A673 (cell line): ENCODE data around the gene ARSB. TPM values are rescaled to one million over a fixed set of nuclear protein-coding genes. Genes with fewer than 3 reads are reported as not detected.

Experiments
- BruUV-seq: library from RNA; stranded (reverse); fragments of 400-500 nt; replicated peaks from 2 replicates; lab custom pipeline; 2021; lab: Mats Ljungman, UMichigan
- CTCF ChIA-PET: fragments of 300-600 bp; sonication (Branson Sonifier 250); formaldehyde crosslinking; loops from one replicate; lab custom pipeline; 2022; ENCODE audit warnings: antibody characterized with exemption; lab: Charles Lee
- POLR2A ChIA-PET: fragments of 300-600 bp; sonication (Branson Sonifier 250); formaldehyde crosslinking; loops from one replicate; lab custom pipeline; 2022; ENCODE audit warnings: antibody characterized with exemption; ENCODE audit not compliant: low non-redundant PET; lab: Charles Lee
- DNase-seq: peaks from one replicate; pipeline ENCODE4 v3.0.0-alpha.2; 2015; ENCODE audit warnings: low spot score
- H3K27ac ChIP-seq: fragments of 200-600 bp; sonication (generic); 2 replicates; pipeline ENCODE4 v1.5.1; 2016; ENCODE audit warnings: mixed run types, low read depth, mild to moderate bottlenecking, mixed read lengths, antibody characterized with exemption, low read length; ENCODE audit not compliant: poor library complexity, severe bottlenecking
- H3K27me3 ChIP-seq: fragments of 200-600 bp; sonication (generic); replicated peaks from 2 replicates; pipeline ENCODE4 v1.6.1; 2017; ENCODE audit warnings: mixed run types, low read depth, mild to moderate bottlenecking, mixed read lengths, antibody characterized with exemption, low read length; ENCODE audit not compliant: insufficient read depth, poor library complexity
- H3K36me3 ChIP-seq: fragments of 200-600 bp; sonication (generic); 2 replicates; pipeline ENCODE4 v1.6.1; 2016; ENCODE audit warnings: mixed run types, mild to moderate bottlenecking, mixed read lengths, antibody characterized with exemption, low read length; ENCODE audit not compliant: insufficient read depth, poor library complexity, severe bottlenecking
- H3K4me1 ChIP-seq: fragments of 200-600 bp; sonication (generic); 2 replicates; pipeline ENCODE4 v1.6.1; 2017; ENCODE audit warnings: mixed run types, mild to moderate bottlenecking, mixed read lengths, antibody characterized with exemption, low read length; ENCODE audit not compliant: insufficient read depth, poor library complexity, severe bottlenecking
- H3K4me3 ChIP-seq: fragments of 200-600 bp; sonication (generic); 2 replicates; pipeline ENCODE4 v1.5.1; 2016; ENCODE audit warnings: low read depth, mixed run types, mild to moderate bottlenecking, mixed read lengths, low read length; ENCODE audit not compliant: poor library complexity, severe bottlenecking
- H3K9me3 ChIP-seq: fragments of 200-600 bp; sonication (generic); 2 replicates; pipeline ENCODE4 v1.6.1; 2016; ENCODE audit warnings: mixed run types, low read depth, mild to moderate bottlenecking, mixed read lengths, antibody characterized with exemption, low read length; ENCODE audit not compliant: poor library complexity, severe bottlenecking
- EZH2 ChIP-seq: fragments of 200-600 bp; sonication (generic); IDR thresholded peaks from 2 replicates; pipeline ENCODE4 v1.6.1; 2017; ENCODE audit warnings: borderline replicate concordance, low read depth, mild to moderate bottlenecking, mixed read lengths, antibody characterized with exemption, low read length; ENCODE audit not compliant: poor library complexity, severe bottlenecking
- intact Hi-C: fragments of 100-400 bp; cut with micrococcal nuclease; formaldehyde crosslinking; loops from one replicate; pipeline ENCODE4 v1.10.0; 2022; ENCODE audit not compliant: unreplicated experiment
- total RNA-seq: library from RNA; stranded (reverse); gene quantifications from 2 replicates; pipeline ENCODE4 v1.2.3, GENCODE V29; 2021
- TF ChIP-seq, protein P1 (sequence below): fragments of 300-800, 200-600 bp; sonication (generic); conservative IDR thresholded peaks from 2 replicates; pipeline ENCODE4 v1.5.1; 2017; ENCODE audit warnings: low read depth, mild to moderate bottlenecking, antibody characterized with exemption, low read length, moderate library complexity, mixed read lengths

Gene ARSB
- total RNA-seq, 1 experiment from 2014 or later: 16.8 TPM

DNA sequence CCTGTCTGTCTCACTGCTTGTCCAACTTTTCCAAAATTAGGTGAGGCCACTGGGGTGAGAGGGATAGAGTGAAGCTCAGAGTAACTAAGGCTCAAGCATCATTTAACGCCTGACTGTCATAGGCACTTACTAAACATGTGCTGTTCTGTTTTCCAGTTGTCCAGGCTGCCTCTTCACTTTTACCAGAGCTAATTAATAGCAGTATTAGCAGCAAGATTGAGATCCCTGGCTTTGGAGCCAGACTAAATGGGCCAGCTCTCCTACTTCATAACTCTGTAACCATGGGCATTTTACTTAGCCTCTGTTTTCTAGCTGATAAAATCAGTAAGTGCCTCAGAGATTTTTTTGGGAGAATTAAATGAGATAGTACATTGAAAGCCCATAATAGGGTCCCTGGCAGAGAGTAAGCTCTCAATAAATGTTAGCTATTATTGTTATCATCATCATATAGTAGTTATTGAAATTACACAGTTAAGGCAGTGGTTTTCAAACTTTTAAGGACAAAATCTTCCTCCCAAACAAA, 190.4 kb downstream of the ARSB start:
- BruUV-seq: no TSS peak
- DNase-seq: no peak
- Histone ChIP-seq H3K27ac (no peak overlapping the region), H3K4me1 (no peaks in the 10 kb centered on the region), H3K27me3 (no peaks in the 10 kb centered on the region), H3K4me3 (no peak overlapping the region), H3K36me3 (no peaks in the 10 kb centered on the region), H3K9me3 (no peaks in the 10 kb centered on the region)
- intact Hi-C loops: no loop called here
- TF ChIP-seq, protein P1, sequence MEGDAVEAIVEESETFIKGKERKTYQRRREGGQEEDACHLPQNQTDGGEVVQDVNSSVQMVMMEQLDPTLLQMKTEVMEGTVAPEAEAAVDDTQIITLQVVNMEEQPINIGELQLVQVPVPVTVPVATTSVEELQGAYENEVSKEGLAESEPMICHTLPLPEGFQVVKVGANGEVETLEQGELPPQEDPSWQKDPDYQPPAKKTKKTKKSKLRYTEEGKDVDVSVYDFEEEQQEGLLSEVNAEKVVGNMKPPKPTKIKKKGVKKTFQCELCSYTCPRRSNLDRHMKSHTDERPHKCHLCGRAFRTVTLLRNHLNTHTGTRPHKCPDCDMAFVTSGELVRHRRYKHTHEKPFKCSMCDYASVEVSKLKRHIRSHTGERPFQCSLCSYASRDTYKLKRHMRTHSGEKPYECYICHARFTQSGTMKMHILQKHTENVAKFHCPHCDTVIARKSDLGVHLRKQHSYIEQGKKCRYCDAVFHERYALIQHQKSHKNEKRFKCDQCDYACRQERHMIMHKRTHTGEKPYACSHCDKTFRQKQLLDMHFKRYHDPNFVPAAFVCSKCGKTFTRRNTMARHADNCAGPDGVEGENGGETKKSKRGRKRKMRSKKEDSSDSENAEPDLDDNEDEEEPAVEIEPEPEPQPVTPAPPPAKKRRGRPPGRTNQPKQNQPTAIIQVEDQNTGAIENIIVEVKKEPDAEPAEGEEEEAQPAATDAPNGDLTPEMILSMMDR: no peak
- no peak for TF ChIP-seq EZH2
- ChIA-PET POLR2A (no interaction called here), CTCF (no interaction called here)

DNA sequence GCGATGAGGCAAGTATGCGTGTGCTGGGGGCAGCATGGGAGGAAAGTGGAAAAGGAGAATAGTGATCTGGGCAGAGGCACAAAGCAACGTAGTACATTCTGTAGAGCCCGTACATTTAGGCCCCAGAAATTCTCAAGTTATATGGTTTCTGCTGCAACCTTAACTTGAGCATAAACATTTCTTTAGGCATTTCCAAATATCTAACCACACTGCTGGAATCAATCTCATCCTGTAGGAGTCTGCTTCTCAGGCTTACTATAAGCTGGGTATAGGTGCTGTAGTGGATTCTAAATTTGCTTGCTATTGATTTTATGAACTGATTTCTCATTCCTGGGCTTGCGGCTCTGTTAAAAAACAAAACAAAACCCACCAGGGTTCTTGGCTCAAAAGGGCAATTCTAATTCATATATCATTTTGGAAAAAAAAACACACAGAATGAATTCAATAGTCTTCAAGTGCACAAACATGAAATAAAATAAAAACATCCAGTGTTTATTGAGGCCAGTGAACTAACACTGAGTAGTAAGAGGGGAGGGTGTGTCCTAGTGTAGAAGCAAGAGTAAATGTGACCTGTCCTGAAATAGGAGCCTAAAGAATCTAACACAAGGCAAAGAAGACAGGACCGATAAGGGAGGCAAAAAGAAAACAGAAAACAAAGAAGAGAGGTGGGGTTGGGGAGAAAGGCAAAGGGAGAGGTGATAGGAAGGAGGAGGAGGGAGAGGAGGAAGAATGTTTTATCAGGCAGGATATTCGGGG, 191.0 kb downstream of the ARSB start:
- no peak for TF ChIP-seq EZH2
- TF ChIP-seq, protein P1: no peak
- Histone ChIP-seq H3K9me3 (no peaks in the 10 kb centered on the region), H3K4me1 (no peaks in the 10 kb centered on the region), H3K27me3 (no peaks in the 10 kb centered on the region), H3K36me3 (no peaks in the 10 kb centered on the region), H3K27ac (no peak overlapping the region), H3K4me3 (no peak overlapping the region)
- intact Hi-C loops: no loop called here
- no TSS peak for BruUV-seq
- POLR2A ChIA-PET: no interaction called here
- CTCF ChIA-PET: no interaction called here
- no peak for DNase-seq

DNA sequence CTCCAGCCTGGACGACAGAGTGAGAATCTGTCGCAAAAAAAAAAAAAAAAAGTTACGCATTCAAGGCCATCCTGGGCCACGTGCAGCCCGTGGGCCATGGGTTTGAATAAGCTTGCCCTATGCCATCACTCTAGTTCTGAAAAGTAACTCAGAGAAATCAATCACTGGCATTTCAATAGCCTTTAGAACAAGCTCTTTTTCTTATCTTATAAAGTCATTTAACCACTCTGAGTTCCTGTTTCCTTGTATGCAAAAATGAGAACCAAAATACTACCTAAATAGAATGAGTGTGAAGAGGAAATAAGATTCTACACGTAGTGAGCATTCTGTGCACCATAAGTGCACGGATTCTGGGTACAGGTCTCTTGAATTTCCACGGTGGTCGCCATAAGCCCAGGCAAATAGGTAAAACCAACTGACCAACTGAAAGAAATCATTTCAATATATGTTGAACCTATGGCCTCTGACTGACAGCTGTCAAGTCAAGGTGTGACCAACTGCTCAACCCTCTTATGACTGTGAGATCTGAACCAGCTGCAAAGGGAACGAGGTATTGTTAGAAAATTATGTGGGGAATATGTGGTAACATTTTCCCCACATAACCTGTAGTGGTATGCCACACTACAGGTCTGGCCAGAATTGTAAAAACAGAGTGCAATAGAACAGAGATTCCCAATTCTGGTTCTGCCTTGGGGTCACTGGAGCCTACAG, 192.6 kb downstream of the ARSB start:
- Histone ChIP-seq H3K27me3 (no peaks in the 10 kb centered on the region), H3K4me1 (no peaks in the 10 kb centered on the region), H3K36me3 (no peaks in the 10 kb centered on the region), H3K9me3 (no peaks in the 10 kb centered on the region), H3K27ac (no peak overlapping the region), H3K4me3 (no peak overlapping the region)
- no TSS peak for BruUV-seq
- POLR2A ChIA-PET: no interaction called here
- intact Hi-C loops: no loop called here
- TF ChIP-seq, protein P1: no peak
- TF ChIP-seq EZH2: no peak
- no peak for DNase-seq
- CTCF ChIA-PET: no interaction called here
